H1 (cell line): Measurements from ENCODE around the gene SLC2A8. TPM values are rescaled to one million over a fixed set of nuclear protein-coding genes. Genes with fewer than 3 reads are reported as not detected.

Source experiments
- CTCF ChIA-PET: fragments of 300-600 bp; sonication (Branson Sonifier 250); formaldehyde crosslinking; loops from one replicate; lab custom pipeline; 2021; ENCODE audit not compliant: partially characterized antibody; lab: Charles Lee
- POLR2A ChIA-PET: fragments of 300-600 bp; sonication (Branson Sonifier 250); formaldehyde crosslinking; loops from one replicate; lab custom pipeline; 2021; ENCODE audit warnings: inconsistent platforms; ENCODE audit not compliant: partially characterized antibody; lab: Charles Lee
- DNase-seq, 2 experiments: peaks; one replicate each; pipeline versions ENCODE4 v3.0.0 to v3.0.0-alpha.2; 2010 to 2022; ENCODE audit warnings: low spot score in 2 of 2, low read depth in 1 of 2, mixed read lengths in 1 of 2
- FAIRE-seq: peaks from 2 replicates; lab custom pipeline; 2011; peaks lifted over from hg19 to GRCh38; lab: Jason Lieb, UNC
- H2AFZ ChIP-seq: 2 replicates; pipeline ENCODE4 v1.8.1; 2012; ENCODE audit warnings: low read length, inconsistent platforms
- H2AK5ac ChIP-seq: 2 replicates; pipeline ENCODE4 v1.6.1; 2013; ENCODE audit warnings: low read depth, low read length
- H2BK120ac ChIP-seq: replicated peaks from 2 replicates; pipeline ENCODE3; 2013; ENCODE audit warnings: low read depth, low read length, inconsistent platforms
- H2BK12ac ChIP-seq: 2 replicates; pipeline ENCODE4 v1.6.1; 2013; ENCODE audit warnings: low read depth, low read length
- H2BK15ac ChIP-seq: 2 replicates; pipeline ENCODE4 v1.6.1; 2013; ENCODE audit warnings: low read length
- H2BK20ac ChIP-seq: 2 replicates; pipeline ENCODE4 v1.6.1; 2013; ENCODE audit warnings: low read length
- H2BK5ac ChIP-seq: 2 replicates; pipeline ENCODE4 v1.6.1; 2013; ENCODE audit warnings: low read depth, low read length
- H3K14ac ChIP-seq: 2 replicates; pipeline ENCODE4 v1.6.1; 2013; ENCODE audit warnings: inconsistent platforms; ENCODE audit not compliant: insufficient read length
- H3K18ac ChIP-seq: 2 replicates; pipeline ENCODE4 v1.6.1; 2013; ENCODE audit warnings: low read length; ENCODE audit errors: extremely low read depth
- H3K23ac ChIP-seq: 2 replicates; pipeline ENCODE4 v1.6.1; 2013; ENCODE audit warnings: inconsistent platforms; ENCODE audit not compliant: insufficient read length
- H3K23me2 ChIP-seq: 2 replicates; pipeline ENCODE4 v1.6.1; 2013; ENCODE audit warnings: low read depth, low read length
- H3K27ac ChIP-seq: 2 replicates; pipeline ENCODE4 v1.6.1; 2011; ENCODE audit warnings: low read depth, low read length, inconsistent platforms
- H3K27me3 ChIP-seq, 4 experiments: replicated peaks in 1 of 4; 1 replicate in 1 of 4; 2 replicates in 3 of 4; pipeline versions ENCODE4 v1.6.1 to v1.8.1; 2011 to 2013; ENCODE audit warnings: low read length in 3 of 4, mild to moderate bottlenecking in 3 of 4, inconsistent platforms in 2 of 4, mixed read lengths in 2 of 4, moderate library complexity in 1 of 4; ENCODE audit not compliant: control insufficient read depth in 3 of 4, insufficient read depth in 3 of 4; ENCODE audit errors: extremely low read depth in 1 of 4
- H3K36me3 ChIP-seq, 4 experiments: 2 replicates each; pipeline versions ENCODE4 v1.6.1 to v1.8.1; 2011 to 2013; ENCODE audit warnings: mild to moderate bottlenecking in 4 of 4, low read length in 3 of 4, moderate library complexity in 2 of 4, control low read depth in 1 of 4, inconsistent platforms in 1 of 4; ENCODE audit not compliant: insufficient read depth in 4 of 4, control insufficient read depth in 2 of 4
- H3K4ac ChIP-seq: replicated peaks from 2 replicates; pipeline ENCODE3; 2013; ENCODE audit warnings: low read length, low read depth, mixed read lengths, inconsistent platforms; ENCODE audit not compliant: insufficient read length
- H3K4me1 ChIP-seq, 4 experiments: replicated peaks in 1 of 4; 1 replicate in 1 of 4; 2 replicates in 3 of 4; pipeline versions ENCODE4 v1.6.1 to v1.8.1; 2011 to 2013; ENCODE audit warnings: low read length in 3 of 4, inconsistent platforms in 2 of 4, mixed read lengths in 1 of 4; ENCODE audit not compliant: insufficient read depth in 4 of 4, control insufficient read depth in 3 of 4
- H3K4me2 ChIP-seq, 2 experiments: 2 replicates each; pipeline versions ENCODE4 v1.6.1 to v1.8.1; 2011 to 2013; ENCODE audit warnings: low read depth in 2 of 2, low read length in 2 of 2, control low read depth in 1 of 2, inconsistent platforms in 1 of 2, mild to moderate bottlenecking in 1 of 2; ENCODE audit not compliant: insufficient read depth in 1 of 2
- H3K4me3 ChIP-seq, 4 experiments: fragments of 200-600, 300-600 bp in 1 of 4; sonication (generic), shearing (Covaris generic), sonication (Bioruptor Twin) in 1 of 4; 2 replicates each; pipeline versions ENCODE4 v1.5.1 to v1.8.1; 2011 to 2016; ENCODE audit warnings: low read length in 4 of 4, low read depth in 3 of 4, control low read depth in 2 of 4, inconsistent platforms in 2 of 4, mild to moderate bottlenecking in 2 of 4, mixed read lengths in 1 of 4, moderate library complexity in 1 of 4; ENCODE audit not compliant: insufficient read depth in 2 of 4; ENCODE audit errors: extremely low read depth in 1 of 4
- H3K56ac ChIP-seq: replicated peaks from 2 replicates; pipeline ENCODE3; 2013; ENCODE audit warnings: low read depth, mild to moderate bottlenecking, mixed read lengths, low read length, inconsistent platforms; ENCODE audit not compliant: insufficient read length
- H3K79me1 ChIP-seq: 2 replicates; pipeline ENCODE4 v1.6.1; 2013; ENCODE audit warnings: low read depth, low read length, control low read depth
- H3K79me2 ChIP-seq, 2 experiments: 2 replicates each; pipeline versions ENCODE4 v1.6.1 to v1.8.1; 2012 to 2013; ENCODE audit warnings: low read length in 2 of 2, mild to moderate bottlenecking in 2 of 2, inconsistent platforms in 1 of 2; ENCODE audit not compliant: insufficient read depth in 2 of 2, control insufficient read depth in 1 of 2
- H3K9ac ChIP-seq, 4 experiments: replicated peaks in 1 of 4; 1 replicate in 1 of 4; 2 replicates in 3 of 4; pipeline versions ENCODE4 v1.6.1 to v1.8.1; 2011 to 2013; ENCODE audit warnings: low read depth in 3 of 4, low read length in 3 of 4, control low read depth in 2 of 4, mild to moderate bottlenecking in 2 of 4, moderate library complexity in 2 of 4, inconsistent platforms in 1 of 4; ENCODE audit errors: extremely low read depth in 1 of 4
- H3K9me3 ChIP-seq, 2 experiments: 2 replicates each; pipeline versions ENCODE4 v1.6.1 to v1.8.1; 2012 to 2013; ENCODE audit warnings: mild to moderate bottlenecking in 2 of 2, moderate library complexity in 2 of 2, control low read depth in 1 of 2, inconsistent platforms in 1 of 2, low read depth in 1 of 2, low read length in 1 of 2, mixed read lengths in 1 of 2; ENCODE audit not compliant: insufficient read depth in 2 of 2
- H4K20me1 ChIP-seq, 2 experiments: replicated peaks in 1 of 2; 2 replicates each; pipeline versions ENCODE3 to v1.8.1; 2011 to 2013; ENCODE audit warnings: inconsistent platforms in 2 of 2, low read length in 2 of 2, mild to moderate bottlenecking in 1 of 2; ENCODE audit not compliant: insufficient read depth in 2 of 2, control insufficient read depth in 1 of 2
- H4K5ac ChIP-seq: 2 replicates; pipeline ENCODE4 v1.6.1; 2013; ENCODE audit warnings: low read length, low read depth, mixed read lengths, inconsistent platforms; ENCODE audit not compliant: insufficient read length
- H4K8ac ChIP-seq: 2 replicates; pipeline ENCODE4 v1.8.0; 2013; ENCODE audit warnings: mild to moderate bottlenecking, moderate library complexity, low read length, inconsistent platforms; ENCODE audit not compliant: insufficient read depth; ENCODE audit errors: extremely low read depth
- H4K91ac ChIP-seq: replicated peaks from 2 replicates; pipeline ENCODE3; 2013; ENCODE audit warnings: low read length, mixed read lengths, inconsistent platforms; ENCODE audit not compliant: insufficient read length
- BRCA1 ChIP-seq: IDR thresholded peaks from 2 replicates; pipeline ENCODE4 v1.6.1; 2012; ENCODE audit warnings: low read depth, low read length, improper control_type of control experiment
- CHD1 ChIP-seq: IDR thresholded peaks from 2 replicates; pipeline ENCODE4 v1.6.1; 2012; ENCODE audit warnings: low read depth, low read length, improper control_type of control experiment
- EP300 ChIP-seq, 2 experiments: IDR thresholded peaks; 1 replicate in 1 of 2; 2 replicates in 1 of 2; pipeline ENCODE4 v1.6.1; 2011 to 2012; ENCODE audit warnings: low read depth in 2 of 2, low read length in 2 of 2, mild to moderate bottlenecking in 2 of 2, borderline replicate concordance in 1 of 2, inconsistent platforms in 1 of 2, moderate library complexity in 1 of 2
- GABPA ChIP-seq: IDR thresholded peaks from 2 replicates; pipeline ENCODE4 v1.6.1; 2011; ENCODE audit warnings: mild to moderate bottlenecking, low read length, moderate library complexity, borderline replicate concordance; ENCODE audit not compliant: insufficient read depth
- MAX ChIP-seq: IDR thresholded peaks from 2 replicates; pipeline ENCODE4 v1.6.1; 2012; ENCODE audit warnings: inconsistent platforms
- PHF8 ChIP-seq: fragments of 200-600 bp; sonication (generic); conservative IDR thresholded peaks from 2 replicates; pipeline ENCODE4 v1.7.1; 2012; ENCODE audit warnings: low read depth, mild to moderate bottlenecking, inconsistent platforms, low read length, moderate library complexity
- POLR2AphosphoS5 ChIP-seq: IDR thresholded peaks from 2 replicates; pipeline ENCODE4 v1.6.1; 2011; ENCODE audit warnings: low read depth, low read length
- RFX5 ChIP-seq: IDR thresholded peaks from 2 replicates; pipeline ENCODE4 v1.6.1; 2011; ENCODE audit warnings: low read depth, low read length, improper control_type of control experiment, borderline replicate concordance
- SP1 ChIP-seq: IDR thresholded peaks from 2 replicates; pipeline ENCODE4 v1.6.1; 2011; ENCODE audit warnings: low read depth, low read length
- SP2 ChIP-seq: IDR thresholded peaks from 2 replicates; pipeline ENCODE4 v1.6.1; 2012; ENCODE audit warnings: mild to moderate bottlenecking, low read length, inconsistent platforms
- SUZ12 ChIP-seq: fragments of 200-600 bp; sonication (generic); IDR thresholded peaks from 2 replicates; pipeline ENCODE4 v1.6.1; 2012; ENCODE audit warnings: mild to moderate bottlenecking, inconsistent platforms, low read length, moderate library complexity, mixed read lengths
- TAF1 ChIP-seq: IDR thresholded peaks from 2 replicates; pipeline ENCODE4 v1.6.1; 2011; ENCODE audit warnings: mild to moderate bottlenecking, low read depth, low read length
- TBP ChIP-seq: IDR thresholded peaks from 2 replicates; pipeline ENCODE4 v1.6.1; 2011; ENCODE audit warnings: low read depth, low read length, improper control_type of control experiment
- ZNF274 ChIP-seq: IDR thresholded peaks from 2 replicates; pipeline ENCODE4 v1.7.0; 2012; ENCODE audit warnings: low read length, borderline replicate concordance; ENCODE audit errors: extremely low read depth
- WGBS, 2 experiments: shearing (Covaris generic) in 1 of 2; methylation state at CpG; one replicate each; pipeline versions ENCODE4 v1.1.6 to v1.1.7; 2013 to 2015; ENCODE audit warnings: low lambda C conversion rate in 2 of 2, mixed read lengths in 2 of 2, inconsistent platforms in 1 of 2, low coverage in 1 of 2, missing lambda C conversion rate in 1 of 2; ENCODE audit not compliant: insufficient replicate concordance in 2 of 2, insufficient coverage in 1 of 2, insufficient read length in 1 of 2; ENCODE audit errors: extremely low coverage in 1 of 2, missing lambda C conversion rate in 1 of 2; 5-methylcytosine and 5-hydroxymethylcytosine counted together
- polyA plus RNA-seq, 7 experiments: library from polyadenylated mRNA; depleted of rRNA in 3 of 7; stranded (reverse) in 5 of 7; unstranded in 2 of 7; fragments of >200 nt in 5 of 7; fragments of 200-250 nt in 2 of 7; gene quantifications; 1 replicate in 5 of 7; 2 replicates in 1 of 7; 4 replicates in 1 of 7; pipeline versions ENCODE4 v1.2.1 to v1.2.3, GENCODE V29; 2011 to 2013; ENCODE audit warnings: missing spikeins in 2 of 7, mixed read lengths in 2 of 7
- total RNA-seq: library from RNA; stranded (reverse); fragmentation: NEBNext Ultra II Directional; extraction: Animal tissue kit (Norgen Biotek cat#: 25700); gene quantifications from 2 replicates; pipeline ENCODE4 v1.2.1, GENCODE V29; 2021

SLC2A8 gene
- total and polyA plus RNA-seq, 2 of the 8 experiments (the other 6 are each of a cell fraction or from before 2014, with no cell fraction given) = 24.6 to 36.4 TPM

- CTCF ChIA-PET = interaction anchor here (0.6 to 3.7 kb wide), 8 partner anchors 11 to 547 kb away, joined by 3 to 15 read pairs (median 3); no protein-coding TSS in a partner anchor
Measured at GRCh38 chr9:127380479-127380878, 16.5 kb upstream of the SLC2A8 start.

More at GRCh38 chr9:127380479-127380878, 16.5 kb upstream of the SLC2A8 start:
- no peak overlapping the region for H2BK15ac ChIP-seq
- H3K23me2 ChIP-seq = no peaks in the 10 kb centered on the region
- no peaks in the 10 kb centered on the region for H4K20me1 ChIP-seq
- DNase-seq (no peak), FAIRE-seq (no peak)
- H2AFZ ChIP-seq = no peak overlapping the region
- H3K4me3 ChIP-seq = no peak overlapping the region
- no peak overlapping the region for H4K5ac ChIP-seq
- H2BK120ac ChIP-seq = no peak overlapping the region
- no peak overlapping the region for H3K14ac ChIP-seq
- H4K8ac ChIP-seq = no peak overlapping the region
- H3K4me2 ChIP-seq = no peak overlapping the region
- H2BK5ac ChIP-seq = no peak overlapping the region
- H2BK20ac ChIP-seq = no peak overlapping the region
- no peaks in the 10 kb centered on the region for H3K36me3 ChIP-seq
- no peaks in the 10 kb centered on the region for H3K4me1 ChIP-seq
- no peak overlapping the region for H2BK12ac ChIP-seq
- H3K9me3 ChIP-seq = no peaks in the 10 kb centered on the region
- H4K91ac ChIP-seq = no peak overlapping the region
- TF ChIP-seq SP1 (no peak), CHD1 (no peak), MAX (no peak), TAF1 (no peak), RFX5 (no peak), PHF8 (no peak), GABPA (no peak), TBP (no peak), SP2 (no peak), EP300 (IDR thresholded peaks at IDR 0.05; ENCODE audit: borderline replicate concordance in 1 of 2, low read depth in 2 of 2, low read length in 2 of 2) (no peak), SUZ12 (no peak), POLR2AphosphoS5 (no peak), BRCA1 (no peak), ZNF274 (no peak)
- H3K4ac ChIP-seq = no peak overlapping the region
- WGBS, 2 experiments = 100% methylated on average over 3 of the region's 3 CpGs; no CpG with 5 or more reads in 1 of the 2 experiments
- no peaks in the 10 kb centered on the region for H3K27me3 ChIP-seq
- H3K79me2 ChIP-seq = no peaks in the 10 kb centered on the region
- H3K23ac ChIP-seq = no peak overlapping the region
- H2AK5ac ChIP-seq = no peak overlapping the region
- H3K18ac ChIP-seq = no peak overlapping the region
- H3K9ac ChIP-seq = no peak overlapping the region
- no peak overlapping the region for H3K27ac ChIP-seq
- no peaks in the 10 kb centered on the region for H3K79me1 ChIP-seq
- no peak overlapping the region for H3K56ac ChIP-seq
- POLR2A ChIA-PET = interaction anchor here (1.2 to 1.7 kb wide), 3 partner anchors 11 to 65 kb away, joined by 3 to 5 read pairs (median 3); no protein-coding TSS in a partner anchor
